Lower leg skin (tissue), 4 donors: ENCODE results near the gene KLF6. TPM values are rescaled to one million over a fixed set of nuclear protein-coding genes. Genes with fewer than 3 reads are reported as not detected.

Source experiments
- DNase-seq, 2 donors: peaks; one replicate each; pipeline ENCODE4 v3.0.0-alpha.2; 2019; ENCODE audit warnings: low spot score in 2 of 2
- H3K4me3 ChIP-seq: fragments of 200-600 bp; sonication (generic); 2 replicates; pipeline ENCODE4 v1.5.1; 2017; ENCODE audit warnings: mild to moderate bottlenecking, low read depth; ENCODE audit not compliant: poor library complexity, severe bottlenecking
- POLR2A ChIP-seq, 2 donors: fragments of 450-650 bp; IDR thresholded peaks; one replicate each; pipeline ENCODE4 v1.6.1; 2016 to 2017; ENCODE audit warnings: antibody characterized with exemption in 2 of 2, mild to moderate bottlenecking in 1 of 2, moderate library complexity in 1 of 2
- WGBS, 2 donors: methylation state at CpG; one replicate each; pipeline ENCODE4 v1.1.5; 2018; 5-methylcytosine and 5-hydroxymethylcytosine counted together
- intact Hi-C: fragments of 100-400 bp; cut with DNase I; formaldehyde crosslinking; loops from one replicate; pipeline ENCODE4 v1.15.0; 2023; ENCODE audit warnings: low total_unique reads
- total RNA-seq, 4 donors: library from RNA; depleted of rRNA; stranded (reverse); fragments of >200 nt; gene quantifications; one replicate each; pipeline ENCODE4 v1.1.0, GENCODE V29; 2016
- TF ChIP-seq, protein P1 (sequence below), 3 donors: fragments of 450-650 bp; IDR thresholded peaks; one replicate each; pipeline ENCODE4 v1.5.1; 2016; ENCODE audit warnings: antibody characterized with exemption in 3 of 3, mild to moderate bottlenecking in 3 of 3, moderate library complexity in 2 of 3

The KLF6 gene
- total RNA-seq, 4 donors from 2014 or later = 127 to 533 (median 179) TPM

DNA sequence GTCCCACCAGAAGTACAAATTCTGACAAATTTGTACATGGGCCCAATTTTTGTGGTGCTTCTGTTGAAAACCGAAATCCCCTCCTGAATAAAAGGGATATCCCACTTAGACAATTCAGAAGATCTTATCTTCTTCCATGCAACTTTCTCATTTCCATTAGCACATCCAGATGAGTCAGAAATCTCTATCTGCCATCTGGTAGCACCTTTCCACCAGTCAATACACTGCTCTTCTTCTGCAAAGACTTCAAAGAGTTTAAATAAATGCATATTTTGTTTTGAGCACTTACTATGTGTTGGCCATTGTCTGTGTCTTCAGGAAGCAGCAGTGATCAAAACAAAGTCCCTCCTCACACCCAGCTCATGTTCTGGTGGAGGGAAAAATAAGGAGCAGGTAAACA, 12.7 kb upstream of the KLF6 start:
- intact Hi-C loops = no loop called here
- WGBS, 2 donors = 55 to 65% methylated on average over 1 of the region's 1 CpG
- no peak for DNase-seq
- no peak overlapping the region for H3K4me3 ChIP-seq
- TF ChIP-seq, protein P1, sequence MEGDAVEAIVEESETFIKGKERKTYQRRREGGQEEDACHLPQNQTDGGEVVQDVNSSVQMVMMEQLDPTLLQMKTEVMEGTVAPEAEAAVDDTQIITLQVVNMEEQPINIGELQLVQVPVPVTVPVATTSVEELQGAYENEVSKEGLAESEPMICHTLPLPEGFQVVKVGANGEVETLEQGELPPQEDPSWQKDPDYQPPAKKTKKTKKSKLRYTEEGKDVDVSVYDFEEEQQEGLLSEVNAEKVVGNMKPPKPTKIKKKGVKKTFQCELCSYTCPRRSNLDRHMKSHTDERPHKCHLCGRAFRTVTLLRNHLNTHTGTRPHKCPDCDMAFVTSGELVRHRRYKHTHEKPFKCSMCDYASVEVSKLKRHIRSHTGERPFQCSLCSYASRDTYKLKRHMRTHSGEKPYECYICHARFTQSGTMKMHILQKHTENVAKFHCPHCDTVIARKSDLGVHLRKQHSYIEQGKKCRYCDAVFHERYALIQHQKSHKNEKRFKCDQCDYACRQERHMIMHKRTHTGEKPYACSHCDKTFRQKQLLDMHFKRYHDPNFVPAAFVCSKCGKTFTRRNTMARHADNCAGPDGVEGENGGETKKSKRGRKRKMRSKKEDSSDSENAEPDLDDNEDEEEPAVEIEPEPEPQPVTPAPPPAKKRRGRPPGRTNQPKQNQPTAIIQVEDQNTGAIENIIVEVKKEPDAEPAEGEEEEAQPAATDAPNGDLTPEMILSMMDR (IDR thresholded peaks at IDR 0.05) = no peak
- no peak for TF ChIP-seq POLR2A (IDR thresholded peaks at IDR 0.05)

DNA sequence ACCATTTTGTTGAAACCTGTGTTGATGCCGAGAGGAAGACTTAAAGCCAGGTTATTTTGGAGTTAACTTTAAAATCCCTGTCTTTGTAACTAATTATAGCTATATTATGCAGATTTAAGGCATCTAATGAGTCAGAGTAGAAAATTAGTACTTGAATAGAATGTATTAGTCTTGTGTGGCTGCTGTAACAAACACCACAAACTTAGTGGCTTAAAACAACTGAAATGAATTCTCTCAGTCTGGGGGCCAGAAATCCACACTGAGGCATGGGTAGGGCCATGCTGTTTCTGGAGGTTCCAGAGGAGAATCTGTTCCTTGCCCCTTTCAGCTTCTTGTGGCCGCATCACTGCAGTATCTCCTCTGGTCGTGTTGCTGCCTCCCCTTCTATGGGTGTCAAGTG, 8.5 kb upstream of the KLF6 start:
- no peak overlapping the region for H3K4me3 ChIP-seq
- TF ChIP-seq, protein P1 (IDR thresholded peaks at IDR 0.05) = no peak
- no peak for TF ChIP-seq POLR2A (IDR thresholded peaks at IDR 0.05)
- intact Hi-C loops = no loop called here
- WGBS, 2 donors = 95 to 97% methylated on average over 3 of the region's 3 CpGs
- DNase-seq = no peak

DNA sequence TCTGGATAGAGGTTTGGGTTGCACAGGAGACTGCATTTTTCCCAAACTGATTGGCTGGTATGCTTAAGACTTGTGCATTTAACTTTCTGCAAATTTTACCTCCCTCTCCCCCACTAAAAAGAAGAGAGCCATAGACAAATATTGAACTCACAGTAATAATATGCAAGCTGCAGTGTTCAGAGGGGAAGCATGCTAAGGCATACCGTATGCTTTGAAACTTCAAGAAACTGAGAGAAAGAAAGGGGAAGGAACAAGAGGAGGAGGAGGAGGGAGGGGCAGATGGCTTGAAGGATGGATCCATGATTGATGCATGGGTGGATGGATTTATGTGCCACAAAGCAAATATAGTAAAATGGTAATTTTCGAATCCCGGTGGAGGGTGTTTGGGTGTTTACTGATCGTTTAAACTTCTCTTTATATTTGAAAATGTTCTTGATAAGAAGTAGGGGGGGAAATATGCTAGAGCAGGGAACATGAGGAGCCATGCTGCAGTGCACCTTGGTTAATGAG, 7.8 kb upstream of the KLF6 start:
- TF ChIP-seq, protein P1 (IDR thresholded peaks at IDR 0.05) = no peak
- no peak for TF ChIP-seq POLR2A (IDR thresholded peaks at IDR 0.05)
- 76% methylated on average over 4 of the region's 4 CpGs for WGBS, 2 donors
- H3K4me3 ChIP-seq = no peak overlapping the region
- intact Hi-C loops = no loop called here
- no peak for DNase-seq

DNA sequence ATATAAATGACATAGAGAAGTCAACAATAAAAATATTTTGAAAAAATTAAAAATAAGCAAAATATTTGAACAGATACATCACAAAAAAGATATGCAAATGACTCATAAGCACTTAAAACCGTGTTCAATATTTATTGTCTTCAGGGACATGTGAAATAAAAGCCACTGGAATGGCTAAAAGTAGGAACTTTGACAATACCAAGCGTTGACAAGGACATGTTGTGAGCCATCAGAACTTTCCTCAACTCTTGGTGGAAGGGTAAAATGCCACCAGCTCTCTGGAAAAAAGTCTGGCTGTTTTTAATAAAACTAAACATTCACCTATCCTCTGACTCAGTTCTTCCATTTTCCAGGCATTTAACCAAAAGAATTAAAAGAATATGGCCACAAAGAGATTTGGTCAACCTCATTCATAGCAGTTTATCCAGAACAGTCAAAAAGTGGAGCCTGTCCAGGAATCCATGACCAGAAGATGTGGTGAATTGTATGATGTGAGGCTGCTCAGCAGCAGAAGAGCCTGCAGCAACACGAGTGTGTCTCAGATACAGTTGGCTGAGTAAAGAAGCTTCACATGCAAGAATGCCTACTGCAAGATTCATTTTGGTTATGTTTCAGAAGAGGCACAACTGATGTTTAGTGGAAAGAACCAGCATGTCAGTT, 7.1 kb upstream of the KLF6 start:
- DNase-seq = no peak
- WGBS, 2 donors = 69 to 79% methylated on average over 3 of the region's 3 CpGs
- no peak for TF ChIP-seq POLR2A (IDR thresholded peaks at IDR 0.05)
- TF ChIP-seq, protein P1 (IDR thresholded peaks at IDR 0.05) = no peak
- intact Hi-C loops = no loop called here
- H3K4me3 ChIP-seq = no peak overlapping the region

DNA sequence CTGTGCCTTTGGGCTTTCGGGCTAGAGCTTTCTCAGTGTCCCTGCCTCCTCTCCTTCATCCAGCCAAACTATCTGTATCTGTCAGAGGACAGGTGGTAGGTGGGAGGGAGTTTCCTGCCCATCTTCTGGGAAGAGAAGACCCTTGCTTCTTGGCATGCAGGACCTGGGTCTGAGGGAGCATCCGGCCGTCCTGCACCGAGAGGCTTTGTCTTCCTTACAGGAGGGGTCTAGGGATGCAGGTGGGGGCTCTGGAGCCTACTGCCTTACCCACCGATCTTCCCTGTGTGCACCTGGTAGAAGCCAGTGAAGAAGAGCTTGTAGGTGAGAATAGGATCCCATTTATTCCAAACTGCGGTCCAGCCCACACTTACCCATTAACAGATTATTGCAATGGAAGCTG, 5.8 kb upstream of the KLF6 start:
- no peak overlapping the region for H3K4me3 ChIP-seq
- TF ChIP-seq, protein P1 (IDR thresholded peaks at IDR 0.05) = no peak
- TF ChIP-seq POLR2A (IDR thresholded peaks at IDR 0.05) = no peak
- WGBS, 2 donors = 80 to 97% methylated on average over 6 of the region's 6 CpGs
- intact Hi-C loops = no loop called here
- no peak for DNase-seq

DNA sequence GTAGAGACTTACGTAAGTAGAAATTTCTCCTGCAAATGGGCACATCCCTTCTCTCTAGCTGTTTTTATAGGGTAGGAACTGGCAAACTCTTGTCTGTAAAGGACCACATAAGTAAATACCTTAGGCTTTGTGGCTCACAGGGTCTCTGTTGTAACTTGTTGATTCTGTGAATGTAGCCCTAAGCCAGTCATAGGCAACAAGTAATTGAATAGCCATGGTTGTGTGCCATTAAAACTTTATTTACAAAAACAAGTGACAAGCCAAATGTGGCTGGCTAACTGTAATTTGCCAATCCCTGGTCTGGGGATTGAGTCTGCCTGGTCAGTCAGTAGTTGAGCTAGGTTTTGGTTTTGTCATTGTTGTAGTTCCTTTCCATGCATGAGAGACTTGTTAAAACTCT, 5.3 kb upstream of the KLF6 start:
- DNase-seq = no peak
- H3K4me3 ChIP-seq = no peak overlapping the region
- TF ChIP-seq POLR2A (IDR thresholded peaks at IDR 0.05) = no peak
- TF ChIP-seq, protein P1 (IDR thresholded peaks at IDR 0.05) = no peak
- intact Hi-C loops = no loop called here
- 95 to 96% methylated on average over 1 of the region's 1 CpG for WGBS, 2 donors
